ENCODE results near the gene TSHZ1.
A peak's percentile ranks its signal among the peaks of the same experiment; 100 is the strongest.
"Not testable (repeated sequence)": the region's sequence is repeated elsewhere in the genome, so short reads cannot be mapped to it uniquely, and the experiment has no call there.

TSHZ1 gene

GRCh38 chr18:75319905-75320304 is 109.3 kb downstream of the TSHZ1 start:
- peak overlapping the region; percentile 87 for H3K27ac ChIP-seq
- TF ChIP-seq ZFX (IDR thresholded peaks at IDR 0.05) (no peak), CTCF (conservative IDR thresholded peaks at IDR 0.05) (no peak)

- TF ChIP-seq CTCF (conservative IDR thresholded peaks at IDR 0.05) (no peak), ZFX (IDR thresholded peaks at IDR 0.05) (no peak)
- H3K27ac ChIP-seq, result peak overlapping the region; percentile 87
Observed at GRCh38 chr18:75320506-75320905, 109.9 kb downstream of the TSHZ1 start.

GRCh38 chr18:75321431-75321830 is 110.8 kb downstream of the TSHZ1 start:
- H3K27ac ChIP-seq, result peak overlapping the region; percentile 87

GRCh38 chr18:75322206-75322605 is 111.6 kb downstream of the TSHZ1 start:
- H3K27ac ChIP-seq, result peak overlapping the region; percentile 87
- TF ChIP-seq ZFX (IDR thresholded peaks at IDR 0.05), result no peak
- TF ChIP-seq CTCF (conservative IDR thresholded peaks at IDR 0.05), result no peak

More at GRCh38 chr18:75321431-75321830, 110.8 kb downstream of the TSHZ1 start:
- no peak for TF ChIP-seq CTCF (conservative IDR thresholded peaks at IDR 0.05)
- peak; percentile 10; the same call in 1 of the 2 replicates for TF ChIP-seq ZFX (IDR thresholded peaks at IDR 0.05)

GRCh38 chr18:75323821-75324585 is 113.4 kb downstream of the TSHZ1 start:
- no peak overlapping the region for H3K27ac ChIP-seq
- TF ChIP-seq CTCF (conservative IDR thresholded peaks at IDR 0.05), result no peak
- no peak for TF ChIP-seq ZFX (IDR thresholded peaks at IDR 0.05)

- no peak overlapping the region for H3K27ac ChIP-seq
- TF ChIP-seq CTCF (conservative IDR thresholded peaks at IDR 0.05), result no peak
- TF ChIP-seq ZFX (IDR thresholded peaks at IDR 0.05), result no peak
Observed at GRCh38 chr18:75324686-75325257, 114.2 kb downstream of the TSHZ1 start.

- not testable (repeated sequence) for H3K27ac ChIP-seq
Observed at GRCh38 chr18:75329753-75330152, 119.2 kb downstream of the TSHZ1 start.
